HepG2 (cell line): ENCODE data around the gene TTC32. TPM values are rescaled to one million over a fixed set of nuclear protein-coding genes. Genes with fewer than 3 reads are reported as not detected.

Source experiments
- MZF1 ChIP-seq: sonication (generic); formaldehyde crosslinking; IDR thresholded peaks from 2 replicates; pipeline ENCODE4 v1.8.1; 2023; ENCODE audit warnings: mild to moderate bottlenecking, missing genetic modification reagents, borderline replicate concordance
- ONECUT2 ChIP-seq: sonication (generic); formaldehyde crosslinking; IDR thresholded peaks from 2 replicates; pipeline ENCODE4 v1.4.0; 2020; ENCODE audit warnings: missing genetic modification reagents
- PRMT3 ChIP-seq: sonication (generic); formaldehyde crosslinking; IDR thresholded peaks from 2 replicates; pipeline ENCODE4 v1.8.1; 2022; ENCODE audit warnings: low read depth, mild to moderate bottlenecking, moderate library complexity, missing genetic modification reagents, borderline replicate concordance
- RAD51 ChIP-seq: fragments of 450-650 bp; IDR thresholded peaks from 2 replicates; pipeline ENCODE4 v1.6.1; 2016; ENCODE audit warnings: borderline replicate concordance
- SAP130 ChIP-seq: IDR thresholded peaks from 2 replicates; pipeline ENCODE4 v1.6.1; 2016; ENCODE audit warnings: low read depth
- TBP ChIP-seq: sonication (generic); formaldehyde crosslinking; IDR thresholded peaks from 2 replicates; pipeline ENCODE4 v1.5.0; 2020; ENCODE audit warnings: missing genetic modification reagents
- ZBTB3 ChIP-seq: sonication (generic); formaldehyde crosslinking; IDR thresholded peaks from 2 replicates; pipeline ENCODE4 v1.4.0; 2020; ENCODE audit warnings: low read depth, mild to moderate bottlenecking, moderate library complexity, missing genetic modification reagents, borderline replicate concordance
- ZNF121 ChIP-seq: sonication (generic); formaldehyde crosslinking; IDR thresholded peaks from 2 replicates; pipeline ENCODE4 v1.5.0; 2020; ENCODE audit warnings: mild to moderate bottlenecking, missing genetic modification reagents
- ZNF20 ChIP-seq: sonication (generic); formaldehyde crosslinking; IDR thresholded peaks from 2 replicates; pipeline ENCODE4 v1.4.0; 2020; ENCODE audit warnings: mild to moderate bottlenecking, moderate library complexity, missing genetic modification reagents
- ZNF232 ChIP-seq: sonication (generic); formaldehyde crosslinking; IDR thresholded peaks from 2 replicates; pipeline ENCODE4 v1.4.0; 2020; ENCODE audit warnings: missing genetic modification reagents, borderline replicate concordance
- ZNF326 ChIP-seq: sonication (generic); formaldehyde crosslinking; IDR thresholded peaks from 2 replicates; pipeline ENCODE4 v1.4.0; 2020; ENCODE audit warnings: missing genetic modification reagents, borderline replicate concordance
- ZSCAN12 ChIP-seq: sonication (generic); formaldehyde crosslinking; IDR thresholded peaks from 2 replicates; pipeline ENCODE4 v1.9.0; 2021; ENCODE audit warnings: mild to moderate bottlenecking, missing genetic modification reagents
- ZSCAN31 ChIP-seq: sonication (generic); formaldehyde crosslinking; IDR thresholded peaks from 2 replicates; pipeline ENCODE4 v1.5.0; 2020; ENCODE audit warnings: low read depth, mild to moderate bottlenecking, missing genetic modification reagents
- polyA plus RNA-seq, 8 experiments: library from polyadenylated mRNA; depleted of rRNA in 3 of 8; stranded (reverse) in 7 of 8; unstranded in 1 of 8; fragments of >200 nt; fragmentation: Illumina TruSeq in 4 of 8; extraction: Trizol in 4 of 8; gene quantifications; 2 replicates each; pipeline versions ENCODE4 v1.2.1 to v1.2.3, GENCODE V29; 2011 to 2016; ENCODE audit warnings: low read depth in 4 of 8, missing spikeins in 1 of 8, mixed read lengths in 1 of 8; ENCODE audit not compliant: insufficient read depth in 1 of 8
- total RNA-seq, 5 experiments: library from RNA; depleted of rRNA; stranded (reverse); fragments of >200 nt; fragmentation: Illumina TruSeq; extraction: Trizol; gene quantifications; 2 replicates each; pipeline ENCODE4 v1.2.3, GENCODE V29; 2016; ENCODE audit warnings: low read depth in 1 of 5
- TF ChIP-seq, protein P1 (sequence below): sonication (generic); formaldehyde crosslinking; IDR thresholded peaks from 2 replicates; pipeline ENCODE4 v1.4.0; 2020; ENCODE audit warnings: missing genetic modification reagents
- TF ChIP-seq, protein P2 (sequence below): sonication (generic); formaldehyde crosslinking; IDR thresholded peaks from 2 replicates; pipeline ENCODE4 v1.4.0; 2020; ENCODE audit warnings: missing genetic modification reagents
- TF ChIP-seq, protein P3 (sequence below): sonication (generic); formaldehyde crosslinking; IDR thresholded peaks from 2 replicates; pipeline ENCODE4 v1.4.0; 2020; ENCODE audit warnings: mild to moderate bottlenecking, missing genetic modification reagents
- TF ChIP-seq, protein P4 (sequence below): sonication (generic); formaldehyde crosslinking; IDR thresholded peaks from 2 replicates; pipeline ENCODE4 v1.5.0; 2020; ENCODE audit warnings: missing genetic modification reagents

Gene TTC32
- total and polyA plus RNA-seq, 2 of the 13 experiments (the other 11 are each of a cell fraction or from before 2014, with no cell fraction given): 21.6 to 38.3 TPM

DNA sequence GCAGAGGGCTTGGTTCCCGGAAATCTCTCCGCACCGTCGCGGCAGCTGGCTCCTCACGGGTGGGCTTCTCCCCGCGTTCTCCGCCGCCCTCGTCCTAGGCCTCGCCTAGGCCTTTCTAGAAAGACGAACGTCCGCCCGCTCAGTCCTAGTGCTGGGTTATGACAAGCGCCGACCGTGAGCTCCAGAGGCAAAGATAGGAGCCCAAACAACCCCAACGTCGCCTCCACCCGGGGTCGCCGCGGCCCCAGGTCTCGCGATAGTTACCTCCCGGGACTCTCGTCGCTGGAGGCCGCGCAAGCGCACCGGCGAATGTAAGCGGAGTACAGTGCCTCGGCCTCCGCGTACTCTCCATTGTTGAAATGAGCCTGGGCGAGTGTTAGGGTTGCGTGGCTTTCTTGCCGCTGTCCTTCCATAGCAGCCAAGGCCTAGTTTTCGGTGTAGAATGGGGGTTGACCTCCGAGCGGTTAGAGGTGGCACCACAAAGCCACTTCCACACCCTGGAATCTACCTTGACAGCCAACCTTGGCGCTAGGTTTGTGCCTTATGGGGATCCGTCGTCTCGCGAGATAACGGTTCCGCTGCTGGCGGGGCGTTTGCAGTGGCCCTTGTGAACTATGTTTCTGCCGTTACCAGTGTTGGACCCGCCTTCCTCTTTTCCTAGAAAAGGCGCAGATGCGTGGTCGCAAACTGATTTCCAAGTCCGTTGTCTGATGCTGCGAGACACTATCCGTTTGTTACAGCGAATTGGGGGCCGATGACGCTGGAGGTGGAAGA, at the start of gene TTC32 (continued):
- TF ChIP-seq ZNF20 (CRISPR knock-in tag) (0 out of 2 replicates have a peak, but pooled peaks have one; percentile 53), ZBTB3 (CRISPR knock-in tag) (no peak; the same call in 1 of the 2 replicates), ZNF232 (CRISPR knock-in tag) (peak; percentile 90), TBP (peak; percentile 74; the same call in 1 of the 2 replicates), RAD51 (no peak), ZSCAN31 (peak; percentile 89), ZSCAN12 (CRISPR knock-in tag) (peak; percentile 45; the same call in 1 of the 2 replicates), ZNF121 (CRISPR knock-in tag) (no peak), PRMT3 (CRISPR knock-in tag) (no peak; the same call in 1 of the 2 replicates), SAP130 (CRISPR knock-in tag) (peak; percentile 98), MZF1 (CRISPR knock-in tag) (peak; percentile 89), ONECUT2 (CRISPR knock-in tag) (no peak), ZNF326 (CRISPR knock-in tag) (peak; percentile 60; the same call in 1 of the 2 replicates)
- TF ChIP-seq, protein P1, sequence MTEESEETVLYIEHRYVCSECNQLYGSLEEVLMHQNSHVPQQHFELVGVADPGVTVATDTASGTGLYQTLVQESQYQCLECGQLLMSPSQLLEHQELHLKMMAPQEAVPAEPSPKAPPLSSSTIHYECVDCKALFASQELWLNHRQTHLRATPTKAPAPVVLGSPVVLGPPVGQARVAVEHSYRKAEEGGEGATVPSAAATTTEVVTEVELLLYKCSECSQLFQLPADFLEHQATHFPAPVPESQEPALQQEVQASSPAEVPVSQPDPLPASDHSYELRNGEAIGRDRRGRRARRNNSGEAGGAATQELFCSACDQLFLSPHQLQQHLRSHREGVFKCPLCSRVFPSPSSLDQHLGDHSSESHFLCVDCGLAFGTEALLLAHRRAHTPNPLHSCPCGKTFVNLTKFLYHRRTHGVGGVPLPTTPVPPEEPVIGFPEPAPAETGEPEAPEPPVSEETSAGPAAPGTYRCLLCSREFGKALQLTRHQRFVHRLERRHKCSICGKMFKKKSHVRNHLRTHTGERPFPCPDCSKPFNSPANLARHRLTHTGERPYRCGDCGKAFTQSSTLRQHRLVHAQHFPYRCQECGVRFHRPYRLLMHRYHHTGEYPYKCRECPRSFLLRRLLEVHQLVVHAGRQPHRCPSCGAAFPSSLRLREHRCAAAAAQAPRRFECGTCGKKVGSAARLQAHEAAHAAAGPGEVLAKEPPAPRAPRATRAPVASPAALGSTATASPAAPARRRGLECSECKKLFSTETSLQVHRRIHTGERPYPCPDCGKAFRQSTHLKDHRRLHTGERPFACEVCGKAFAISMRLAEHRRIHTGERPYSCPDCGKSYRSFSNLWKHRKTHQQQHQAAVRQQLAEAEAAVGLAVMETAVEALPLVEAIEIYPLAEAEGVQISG (CRISPR knock-in tag): peak; percentile 94
- TF ChIP-seq, protein P2, sequence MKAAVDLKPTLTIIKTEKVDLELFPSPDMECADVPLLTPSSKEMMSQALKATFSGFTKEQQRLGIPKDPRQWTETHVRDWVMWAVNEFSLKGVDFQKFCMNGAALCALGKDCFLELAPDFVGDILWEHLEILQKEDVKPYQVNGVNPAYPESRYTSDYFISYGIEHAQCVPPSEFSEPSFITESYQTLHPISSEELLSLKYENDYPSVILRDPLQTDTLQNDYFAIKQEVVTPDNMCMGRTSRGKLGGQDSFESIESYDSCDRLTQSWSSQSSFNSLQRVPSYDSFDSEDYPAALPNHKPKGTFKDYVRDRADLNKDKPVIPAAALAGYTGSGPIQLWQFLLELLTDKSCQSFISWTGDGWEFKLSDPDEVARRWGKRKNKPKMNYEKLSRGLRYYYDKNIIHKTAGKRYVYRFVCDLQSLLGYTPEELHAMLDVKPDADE (CRISPR knock-in tag): peak; percentile 74; the same call in 1 of the 2 replicates
- TF ChIP-seq, protein P3, sequence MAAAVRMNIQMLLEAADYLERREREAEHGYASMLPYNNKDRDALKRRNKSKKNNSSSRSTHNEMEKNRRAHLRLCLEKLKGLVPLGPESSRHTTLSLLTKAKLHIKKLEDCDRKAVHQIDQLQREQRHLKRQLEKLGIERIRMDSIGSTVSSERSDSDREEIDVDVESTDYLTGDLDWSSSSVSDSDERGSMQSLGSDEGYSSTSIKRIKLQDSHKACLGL: peak; percentile 64; the same call in 1 of the 2 replicates
- TF ChIP-seq, protein P4, sequence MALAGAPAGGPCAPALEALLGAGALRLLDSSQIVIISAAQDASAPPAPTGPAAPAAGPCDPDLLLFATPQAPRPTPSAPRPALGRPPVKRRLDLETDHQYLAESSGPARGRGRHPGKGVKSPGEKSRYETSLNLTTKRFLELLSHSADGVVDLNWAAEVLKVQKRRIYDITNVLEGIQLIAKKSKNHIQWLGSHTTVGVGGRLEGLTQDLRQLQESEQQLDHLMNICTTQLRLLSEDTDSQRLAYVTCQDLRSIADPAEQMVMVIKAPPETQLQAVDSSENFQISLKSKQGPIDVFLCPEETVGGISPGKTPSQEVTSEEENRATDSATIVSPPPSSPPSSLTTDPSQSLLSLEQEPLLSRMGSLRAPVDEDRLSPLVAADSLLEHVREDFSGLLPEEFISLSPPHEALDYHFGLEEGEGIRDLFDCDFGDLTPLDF (CRISPR knock-in tag): peak; percentile 94
